GM23338 (cell line): Measurements from ENCODE around the gene BOK.

ENCODE experiments used
- CREB1 ChIP-seq: fragments of 250-450 bp; sonication (Bioruptor Pico); IDR thresholded peaks from 2 replicates; pipeline ENCODE4 v1.5.0; 2020; ENCODE audit warnings: low read depth, mild to moderate bottlenecking, moderate library complexity
- CTCF ChIP-seq, 2 experiments: fragments of 200-600 bp in 1 of 2; sonication (generic) in 1 of 2; conservative IDR thresholded peaks; 2 replicates each; pipeline versions ENCODE4 v1.5.1 to v1.6.1; 2016 to 2017; ENCODE audit warnings: antibody characterized with exemption in 2 of 2, low read depth in 2 of 2, mild to moderate bottlenecking in 2 of 2, moderate library complexity in 1 of 2
- EZH2 ChIP-seq: fragments of 200-600 bp; sonication (generic); IDR thresholded peaks from one replicate; pipeline ENCODE4 v1.8.0; 2017; ENCODE audit warnings: antibody characterized with exemption, mild to moderate bottlenecking, low read depth; ENCODE audit not compliant: unreplicated experiment
- POLR2AphosphoS5 ChIP-seq: IDR thresholded peaks from 2 replicates; pipeline ENCODE4 v1.6.1; 2016; ENCODE audit warnings: antibody characterized with exemption, low read depth
- REST ChIP-seq: IDR thresholded peaks from one replicate; pipeline ENCODE4 v1.6.1; 2018; ENCODE audit warnings: antibody characterized with exemption; ENCODE audit not compliant: unreplicated experiment

- TF ChIP-seq CTCF (conservative IDR thresholded peaks at IDR 0.05; ENCODE audit: low read depth in 2 of 2) (no peak), EZH2 (no peak), POLR2AphosphoS5 (no peak), CREB1 (CRISPR knock-in tag) (no peak), REST (no peak)
These were observed 6.4 kb upstream of the BOK start for GRCh38 chr2:241551998-241552737.
